IPS-20b (cell line): ENCODE measurements around the gene N4BP2L2.

Experiments
- H3K27ac ChIP-seq: one replicate; pipeline ENCODE4 v1.5.1; 2013; ENCODE audit warnings: low read length
- H3K27me3 ChIP-seq: 2 replicates; pipeline ENCODE4 v1.6.1; 2013; ENCODE audit warnings: mild to moderate bottlenecking, low read length, inconsistent platforms; ENCODE audit not compliant: insufficient read depth
- H3K36me3 ChIP-seq: 2 replicates; pipeline ENCODE4 v1.6.1; 2013; ENCODE audit warnings: low read depth, mild to moderate bottlenecking, inconsistent platforms, low read length, moderate library complexity; ENCODE audit not compliant: insufficient read depth
- H3K4me1 ChIP-seq: 2 replicates; pipeline ENCODE4 v1.6.1; 2013; ENCODE audit warnings: mild to moderate bottlenecking, control low read depth, inconsistent platforms, low read length, moderate library complexity; ENCODE audit not compliant: insufficient read depth
- H3K4me3 ChIP-seq: 2 replicates; pipeline ENCODE4 v1.5.1; 2013; ENCODE audit warnings: mild to moderate bottlenecking, low read length, inconsistent platforms
- H3K9ac ChIP-seq: 2 replicates; pipeline ENCODE4 v1.6.1; 2013; ENCODE audit warnings: low read depth, mild to moderate bottlenecking, inconsistent platforms, low read length, moderate library complexity
- H3K9me3 ChIP-seq: 2 replicates; pipeline ENCODE4 v1.6.1; 2013; ENCODE audit warnings: mild to moderate bottlenecking, low read depth, low read length, inconsistent platforms; ENCODE audit not compliant: insufficient read depth

N4BP2L2 gene

GRCh38 chr13:32385410-32385809 lies 153.2 kb downstream of the N4BP2L2 start:
- no peak overlapping the region for H3K27ac ChIP-seq
- H3K27me3 ChIP-seq, result no peaks in the 10 kb centered on the region
- H3K4me1 ChIP-seq, result peaks cover under 1% of the 10 kb centered on the region; the same call in 1 of the 2 replicates
- peaks cover 30% of the 10 kb centered on the region for H3K36me3 ChIP-seq
- no peaks in the 10 kb centered on the region for H3K9me3 ChIP-seq
- H3K9ac ChIP-seq, result no peak overlapping the region
- no peak overlapping the region for H3K4me3 ChIP-seq

GRCh38 chr13:32384702-32385101 lies 153.9 kb downstream of the N4BP2L2 start:
- Histone ChIP-seq H3K27ac (no peak overlapping the region), H3K9me3 (no peaks in the 10 kb centered on the region), H3K4me1 (no peaks in the 10 kb centered on the region), H3K4me3 (no peak overlapping the region), H3K27me3 (no peaks in the 10 kb centered on the region), H3K9ac (no peak overlapping the region), H3K36me3 (peaks cover 37% of the 10 kb centered on the region)

- H3K27me3 ChIP-seq, result no peaks in the 10 kb centered on the region
- H3K9me3 ChIP-seq, result no peaks in the 10 kb centered on the region
- no peaks in the 10 kb centered on the region for H3K4me1 ChIP-seq
- H3K27ac ChIP-seq, result no peak overlapping the region
- no peak overlapping the region for H3K9ac ChIP-seq
- peaks cover 44% of the 10 kb centered on the region for H3K36me3 ChIP-seq
- H3K4me3 ChIP-seq, result no peak overlapping the region
Measured at GRCh38 chr13:32383836-32384618, 154.6 kb downstream of the N4BP2L2 start.
